CD4-positive, alpha-beta T cell treated with Interleukin-15 for 1 hour (primary cell): Measurements from ENCODE around the gene SPTLC3.

Source experiments
- DNase-seq: peaks from one replicate; pipeline ENCODE4 v3.0.0-alpha.2; 2020

SPTLC3 gene

DNA sequence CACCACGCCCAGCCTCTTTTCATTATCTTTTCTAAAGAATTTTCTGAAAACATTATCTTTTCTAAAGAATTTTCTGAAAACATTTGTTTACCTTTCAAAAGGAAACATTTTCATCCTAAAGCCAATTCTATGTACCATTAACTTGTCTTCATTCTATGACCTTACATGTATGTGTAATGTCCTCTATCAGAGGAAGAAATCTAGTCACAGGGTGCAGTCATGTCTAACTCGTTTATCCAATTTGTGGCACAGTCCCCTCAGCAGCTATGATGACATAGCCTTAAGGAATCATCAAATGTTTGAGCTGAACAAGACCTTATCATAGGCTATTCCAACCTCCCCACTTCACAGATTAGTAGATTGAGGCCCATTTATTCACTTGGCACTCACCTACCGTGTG, 21.5 kb upstream of the SPTLC3 start:
- no peak for DNase-seq

DNA sequence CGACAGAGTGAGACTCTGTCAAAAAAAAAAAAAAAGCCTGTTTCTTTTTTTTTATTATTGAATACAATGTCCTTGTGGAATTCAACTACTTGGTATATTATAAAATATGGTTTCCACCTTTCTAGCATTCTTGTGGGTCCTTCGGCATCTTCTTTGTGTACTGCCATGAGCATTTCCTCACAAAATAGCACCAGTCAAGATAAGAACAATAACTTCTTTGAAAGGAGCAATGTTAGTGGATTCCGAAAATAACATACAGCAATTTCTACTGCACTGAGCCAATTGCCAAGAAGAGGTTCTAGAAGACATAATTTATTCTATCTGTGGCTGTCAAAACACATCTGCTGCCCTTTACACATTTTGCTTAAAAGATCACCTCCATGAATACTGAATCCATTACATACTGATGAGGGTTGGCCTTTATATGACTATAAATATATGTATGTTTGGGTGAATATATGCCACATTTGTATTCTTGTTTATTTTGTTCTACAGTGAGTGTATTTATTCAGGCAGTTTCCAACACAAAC, 19.1 kb upstream of the SPTLC3 start:
- no peak for DNase-seq

DNA sequence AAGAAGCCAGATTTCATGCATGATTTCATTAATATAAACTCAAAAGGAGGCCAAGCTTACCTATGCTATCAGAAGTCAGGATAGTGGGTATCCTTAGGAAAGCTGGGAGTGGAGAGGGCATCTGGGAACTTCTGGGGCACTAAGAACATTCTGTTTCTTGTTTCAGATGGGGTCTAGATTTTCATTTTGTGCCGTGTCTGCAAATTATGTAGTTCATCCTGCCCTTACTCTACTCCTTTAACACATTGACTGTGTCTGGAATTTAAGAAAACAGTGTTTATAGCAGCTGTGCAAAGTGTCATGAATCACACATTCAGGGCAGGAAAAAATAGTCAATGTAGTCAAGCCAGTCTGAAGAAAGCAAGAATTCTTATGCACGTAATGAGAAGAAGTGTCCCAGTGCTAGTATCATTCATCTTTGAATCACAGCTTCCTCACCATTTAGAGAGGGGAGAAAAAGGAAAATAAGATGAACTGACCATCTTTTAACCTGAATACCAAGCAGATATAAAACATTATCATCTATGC, 11.6 kb upstream of the SPTLC3 start:
- DNase-seq = no peak

GRCh38 chr20:12998046-12998445, 10.7 kb upstream of the SPTLC3 start:
- DNase-seq = no peak

DNA sequence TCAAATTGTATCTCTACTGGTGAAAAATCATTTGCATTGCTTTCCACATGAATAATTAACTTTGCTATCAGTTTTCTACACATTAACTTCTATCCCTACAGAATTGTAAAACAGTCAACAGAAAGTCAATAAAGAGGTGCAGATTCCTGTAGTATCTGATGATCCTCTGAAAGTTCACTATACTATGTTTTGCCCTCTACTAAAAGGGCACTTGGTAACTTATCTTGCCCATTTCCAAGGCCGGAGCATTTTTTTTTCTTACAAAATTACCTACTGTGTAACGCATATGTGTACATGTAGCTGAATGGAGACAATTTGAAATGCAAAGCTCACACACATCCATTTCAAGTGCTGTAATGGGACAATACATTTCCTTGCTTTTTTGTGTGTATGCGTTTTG, 9.6 kb upstream of the SPTLC3 start:
- no peak for DNase-seq

- DNase-seq = no peak
Observed at GRCh38 chr20:13002251-13002650, 6.5 kb upstream of the SPTLC3 start.

- DNase-seq = no peak
Observed at GRCh38 chr20:13006825-13007224, 1.9 kb upstream of the SPTLC3 start.

DNA sequence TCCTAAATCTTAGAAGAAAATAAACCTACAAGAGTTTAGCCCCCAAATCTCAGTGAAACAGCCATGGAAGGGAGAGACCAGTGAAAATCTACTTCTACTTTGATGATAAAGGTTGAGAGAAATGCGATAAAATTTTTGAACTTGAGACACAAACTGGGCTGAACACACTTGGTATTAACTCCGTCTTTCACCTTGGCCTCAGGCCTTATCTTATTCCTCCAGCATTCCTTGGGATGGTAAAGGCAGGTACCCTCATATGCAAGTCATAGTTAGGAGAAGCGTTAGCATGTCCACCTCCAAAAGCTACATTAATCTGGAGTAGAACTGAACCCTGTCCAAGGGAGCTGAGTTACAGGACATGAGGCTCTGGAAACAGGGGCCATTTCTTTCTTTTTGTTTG, 1.2 kb upstream of the SPTLC3 start:
- no peak for DNase-seq

DNA sequence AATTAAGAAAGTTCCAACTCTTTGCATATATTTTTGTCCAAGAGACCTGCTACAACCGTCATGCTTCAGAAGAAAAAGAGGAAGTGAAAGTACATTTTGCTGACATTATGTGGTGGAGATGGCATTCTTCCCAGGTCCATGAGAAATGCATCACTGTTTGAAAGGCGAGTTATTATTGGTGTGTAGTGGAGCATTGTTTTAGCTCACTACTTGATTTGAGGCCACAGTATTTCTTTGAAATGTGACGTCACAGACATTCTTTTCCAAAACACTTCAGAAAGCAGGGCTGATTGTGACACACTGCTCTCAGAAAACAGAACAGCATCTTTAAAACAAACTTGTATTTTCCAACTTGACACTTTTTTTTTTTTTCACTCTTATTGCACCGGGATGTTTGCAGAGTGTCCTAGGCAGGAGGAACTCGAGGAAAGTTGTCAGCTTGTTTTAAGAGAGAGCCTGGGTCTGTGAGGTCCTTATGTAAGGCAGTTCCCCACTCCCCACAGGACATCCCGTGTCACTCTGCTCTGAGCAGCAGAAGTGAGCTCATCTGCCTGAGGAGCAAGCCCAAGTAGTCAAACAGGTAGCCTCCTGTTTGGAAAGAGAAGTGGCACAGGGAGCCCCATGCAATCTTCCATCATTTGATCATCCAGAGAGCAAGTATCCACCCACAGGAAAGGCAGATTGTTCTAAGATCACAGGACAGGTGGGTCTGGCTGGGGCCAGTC, 1.1 kb downstream of the SPTLC3 start:
- DNase-seq = peak; percentile 21

DNA sequence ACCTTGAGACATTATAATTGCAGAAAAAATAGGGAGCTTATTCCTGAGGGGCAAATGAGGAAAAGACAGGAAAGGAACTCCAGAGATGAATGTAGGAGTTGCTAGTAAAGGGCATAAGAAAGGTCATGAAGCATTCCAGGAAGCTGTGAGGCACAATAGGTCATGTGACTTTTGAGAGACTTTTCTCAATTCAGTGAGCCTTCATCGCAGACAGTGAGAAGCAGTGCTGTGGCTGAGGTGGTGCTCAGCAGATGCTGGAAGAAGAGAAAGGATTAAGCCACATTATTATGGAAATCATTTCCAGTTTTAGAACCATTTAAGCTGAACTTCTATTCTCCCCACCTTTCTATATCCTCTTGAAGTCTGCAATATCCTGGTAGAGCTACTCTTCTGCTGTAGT, 4.1 kb downstream of the SPTLC3 start:
- no peak for DNase-seq

DNA sequence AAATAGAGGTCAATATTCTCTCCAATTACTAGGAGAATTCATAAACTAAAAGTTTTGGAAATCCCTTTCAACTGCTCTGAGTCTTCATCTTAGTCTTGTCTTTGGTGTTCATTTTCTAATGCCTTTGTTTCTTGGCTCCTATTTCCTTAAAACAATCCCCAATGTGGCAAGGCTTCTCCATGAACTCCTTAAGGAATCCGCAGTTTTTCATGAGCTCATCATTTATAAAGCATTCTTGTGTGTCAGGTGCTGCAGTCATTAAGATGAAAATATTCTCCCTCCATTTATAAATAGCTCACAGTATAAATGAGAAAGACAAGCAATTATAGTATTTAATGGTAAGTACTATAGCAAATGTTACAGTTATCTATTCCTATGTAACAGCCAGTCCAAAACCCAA, 4.6 kb downstream of the SPTLC3 start:
- no peak for DNase-seq

- no peak for DNase-seq
Observed at GRCh38 chr20:13017235-13017634, 8.5 kb downstream of the SPTLC3 start.

GRCh38 chr20:13017883-13018535, 9.2 kb downstream of the SPTLC3 start:
- DNase-seq = no peak

DNA sequence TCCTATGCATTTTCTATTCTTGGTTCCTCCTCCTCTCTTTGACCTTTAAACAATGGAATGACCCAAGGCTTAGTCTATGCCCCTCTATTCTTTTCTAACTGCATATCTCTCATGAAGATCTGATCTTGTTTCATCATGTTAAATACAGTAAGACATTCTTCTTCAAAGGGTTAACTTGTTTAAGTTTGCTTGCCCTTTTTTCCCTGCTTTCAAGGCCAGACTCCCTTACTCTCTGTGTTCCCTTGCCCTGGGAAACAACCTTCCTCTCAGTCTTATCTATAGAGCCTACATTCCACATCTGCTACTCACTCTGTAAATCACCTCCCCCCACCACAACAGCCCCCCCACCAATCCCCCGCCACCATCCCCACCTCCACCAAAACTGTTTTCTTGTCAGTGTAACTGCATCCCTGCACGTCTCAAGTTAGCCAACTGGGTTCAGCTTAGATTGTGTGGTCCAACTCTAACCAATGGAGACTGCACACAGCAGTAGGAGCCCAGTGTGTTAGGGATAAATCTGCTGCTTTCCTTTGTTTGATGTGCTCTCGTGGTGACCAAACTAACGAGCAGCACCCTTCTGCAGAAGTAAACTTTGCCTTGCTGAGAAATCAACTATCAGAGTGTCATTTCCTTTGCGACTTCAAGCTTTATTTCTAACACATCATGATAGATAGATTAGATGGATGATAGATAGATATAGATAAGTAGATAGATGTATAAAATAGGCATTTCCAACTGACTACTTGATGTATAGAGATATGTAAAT, 12.6 kb downstream of the SPTLC3 start:
- no peak for DNase-seq

- no peak for DNase-seq
Observed at GRCh38 chr20:13022401-13023155, 13.8 kb downstream of the SPTLC3 start.

GRCh38 chr20:13024596-13024995, 15.8 kb downstream of the SPTLC3 start:
- DNase-seq = no peak

- no peak for DNase-seq
Observed at GRCh38 chr20:13025181-13025580, 16.4 kb downstream of the SPTLC3 start.

DNA sequence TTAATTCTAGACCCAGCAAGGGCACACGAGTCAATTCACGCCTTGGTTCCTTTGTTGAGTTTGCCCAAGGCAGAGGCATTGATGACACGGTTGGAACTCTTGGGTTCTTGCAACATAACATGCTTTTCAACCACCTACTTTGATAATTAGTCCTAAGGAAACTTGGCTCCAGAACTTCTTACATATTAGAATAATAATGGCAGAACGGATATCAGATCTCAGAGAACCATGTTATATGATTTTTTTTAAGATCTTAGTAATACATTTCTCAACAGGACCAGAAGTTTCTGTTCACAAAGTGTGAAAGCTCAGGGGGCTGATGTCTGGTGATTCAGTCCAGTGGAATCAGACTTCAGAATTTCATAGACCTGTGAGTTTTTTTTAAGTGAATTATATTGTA, 19.2 kb downstream of the SPTLC3 start:
- no peak for DNase-seq

- no peak for DNase-seq
Observed at GRCh38 chr20:13028673-13029072, 19.9 kb downstream of the SPTLC3 start.

DNA sequence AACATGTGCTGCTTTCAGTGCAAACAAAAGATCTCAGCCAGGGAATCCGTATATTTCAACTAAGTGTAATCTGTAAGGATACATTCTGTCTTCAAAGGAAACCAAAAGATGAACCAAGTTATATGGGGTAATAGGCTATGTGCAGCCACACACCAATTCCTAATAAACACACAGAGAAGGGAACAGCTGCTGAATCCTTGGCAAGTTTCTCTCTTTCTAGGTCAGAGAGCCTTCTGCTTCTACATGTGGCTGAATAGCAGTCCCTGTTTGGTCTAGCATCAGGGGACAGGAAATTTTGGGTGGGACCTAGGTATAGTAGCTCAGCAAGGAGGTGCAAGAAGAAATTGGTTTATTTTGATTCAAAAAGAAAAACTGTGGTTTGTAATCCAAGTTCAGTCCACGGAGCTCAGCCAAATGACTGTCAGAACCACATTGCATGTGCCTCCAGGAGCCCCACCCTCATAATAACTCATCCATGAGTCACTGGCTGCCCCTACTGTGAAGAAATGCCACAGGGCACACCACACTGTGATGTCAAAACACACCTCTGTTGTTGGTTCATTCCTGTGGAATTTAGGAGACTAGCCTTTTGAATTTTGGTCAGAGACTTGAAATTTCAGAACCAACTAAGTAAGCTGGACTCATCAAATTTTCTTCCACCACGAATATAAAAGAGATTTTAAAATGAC, 21.1 kb downstream of the SPTLC3 start:
- DNase-seq = no peak

GRCh38 chr20:13031751-13032150, 23.0 kb downstream of the SPTLC3 start:
- no peak for DNase-seq

DNA sequence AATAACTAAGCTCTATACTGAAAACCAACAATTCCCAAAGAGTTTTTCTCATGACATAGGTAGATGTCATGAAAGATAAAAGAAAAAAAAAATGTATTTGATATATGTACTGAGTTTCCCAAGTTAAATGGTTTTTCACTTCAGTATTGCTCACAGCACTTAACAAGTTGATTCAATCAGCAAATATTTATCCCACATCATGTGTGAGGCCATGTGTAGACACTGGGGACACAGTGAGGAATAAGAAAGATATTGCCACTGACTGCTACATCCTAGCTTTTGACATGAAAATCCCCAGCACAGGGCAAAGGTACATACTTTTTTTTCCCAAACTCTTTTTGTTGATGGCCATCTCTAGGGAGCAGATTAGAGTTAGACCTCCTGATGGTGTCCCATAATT, 25.3 kb downstream of the SPTLC3 start:
- DNase-seq = no peak
